ENCODE results near the gene FBXL3. TPM values are rescaled to one million over a fixed set of nuclear protein-coding genes. Genes with fewer than 3 reads are reported as not detected.

Gene FBXL3
- total and polyA plus RNA-seq, 7 donors, result 12.5 to 41.3 (median 24.9) TPM

GRCh38 chr13:77022341-77022740, 4.6 kb downstream of the FBXL3 start:
- peak in 1 of 4 donors; percentile 4 for ATAC-seq
- Histone ChIP-seq H3K36me3 (ENCODE audit: insufficient read depth in 1 of 2, low read depth in 1 of 2) (peaks cover 0 to 12% of the 10 kb centered on the region in 2 donors), H3K27ac (peak overlapping the region; percentile 51), H3K4me1 (peaks cover 69% of the 10 kb centered on the region), H3K9me3 (no peaks in the 10 kb centered on the region), H3K27me3 (ENCODE audit: insufficient read depth in 3 of 3, low read length in 2 of 3) (no peaks in the 10 kb centered on the region), H3K4me3 (no peak overlapping the region)
- WGBS, 3 donors, result 47 to 63% (median 58%) methylated on average over 3 of the region's 3 CpGs
- DNase-seq, result no peak
- intact Hi-C loops (cut with DNase I), result no loop called here
- TF ChIP-seq CTCF (IDR thresholded peaks at IDR 0.05), result no peak

- ATAC-seq, result no peak
- Histone ChIP-seq H3K4me1 (peaks cover 72% of the 10 kb centered on the region), H3K27ac (no peak overlapping the region), H3K9me3 (no peaks in the 10 kb centered on the region), H3K4me3 (no peak overlapping the region), H3K36me3 (ENCODE audit: insufficient read depth in 1 of 2, low read depth in 1 of 2) (peaks cover 0 to 38% of the 10 kb centered on the region in 2 donors), H3K27me3 (ENCODE audit: insufficient read depth in 3 of 3, low read length in 2 of 3) (no peaks in the 10 kb centered on the region)
- no peak for TF ChIP-seq CTCF (IDR thresholded peaks at IDR 0.05)
- intact Hi-C loops (cut with DNase I), result no loop called here
- no peak for DNase-seq
These were observed 7.2 kb downstream of the FBXL3 start for GRCh38 chr13:77019756-77020155.

- H3K36me3 ChIP-seq (ENCODE audit: insufficient read depth in 1 of 2, low read depth in 1 of 2), result peaks cover 9 to 65% of the 10 kb centered on the region in 2 donors
- 80 to 89% (median 82%) methylated on average over 6 of the region's 6 CpGs for WGBS, 3 donors
- peak in 1 of 4 donors; percentile 34 for ATAC-seq
- H3K27ac ChIP-seq, result peak overlapping the region; percentile 25
- peaks cover 47% of the 10 kb centered on the region for H3K4me1 ChIP-seq
- H3K9me3 ChIP-seq, result no peaks in the 10 kb centered on the region
- no peaks in the 10 kb centered on the region for H3K27me3 ChIP-seq (ENCODE audit: insufficient read depth in 3 of 3, low read length in 2 of 3)
- H3K4me3 ChIP-seq, result no peak overlapping the region
- intact Hi-C loops (cut with DNase I), result no loop called here
- no peak for TF ChIP-seq CTCF (IDR thresholded peaks at IDR 0.05)
- DNase-seq, result no peak
These were observed 9.9 kb downstream of the FBXL3 start for GRCh38 chr13:77016888-77017623.

- 77 to 84% (median 80%) methylated on average over 3 of the region's 3 CpGs for WGBS, 3 donors
- DNase-seq (no peak), ATAC-seq (peak in 2 of 4 donors; percentile 44)
- Histone ChIP-seq H3K4me1 (peaks cover 40% of the 10 kb centered on the region), H3K27ac (peak overlapping the region; percentile 26), H3K4me3 (no peak overlapping the region), H3K36me3 (ENCODE audit: insufficient read depth in 1 of 2, low read depth in 1 of 2) (peaks cover 9 to 72% of the 10 kb centered on the region in 2 donors), H3K9me3 (no peaks in the 10 kb centered on the region), H3K27me3 (ENCODE audit: insufficient read depth in 3 of 3, low read length in 2 of 3) (no peaks in the 10 kb centered on the region)
- intact Hi-C loops (cut with DNase I), result no loop called here
- TF ChIP-seq CTCF (IDR thresholded peaks at IDR 0.05), result no peak
These were observed 10.6 kb downstream of the FBXL3 start for GRCh38 chr13:77016251-77016812.
